HCT116 (cell line): ENCODE measurements around the gene ACBD4. TPM values are rescaled to one million over a fixed set of nuclear protein-coding genes. Genes with fewer than 3 reads are reported as not detected.
A peak's percentile ranks its signal among the peaks of the same experiment; 100 is the strongest.

ENCODE experiments used
- ATAC-seq: fragments of 200-7000 bp; cut with Tn5 transposase; 2 replicates; pipeline ENCODE4 v1.9.1; 2020; ENCODE audit warnings: mild to moderate bottlenecking, moderate library complexity
- BruUV-seq: library from RNA; stranded (reverse); fragments of 400-500 nt; replicated peaks from 2 replicates; lab custom pipeline; 2021; lab: Mats Ljungman, UMichigan
- CTCF ChIA-PET: fragments of 300-600 bp; sonication (Branson Sonifier 250); formaldehyde crosslinking; loops from one replicate; lab custom pipeline; 2021; ENCODE audit warnings: antibody characterized with exemption; lab: Charles Lee
- POLR2A ChIA-PET: fragments of 300-600, 350-600 bp; sonication (Branson Sonifier 250); formaldehyde crosslinking; loops from one replicate; lab custom pipeline; 2021; ENCODE audit warnings: antibody characterized with exemption; lab: Charles Lee
- RAD21 ChIA-PET, 2 experiments: fragments of 300-600 bp; sonication (Branson Sonifier 250); formaldehyde crosslinking; loops; one replicate each; lab custom pipeline; 2023; ENCODE audit warnings: low total read pairs in 2 of 2; ENCODE audit not compliant: uncharacterized antibody in 2 of 2, unreplicated experiment in 2 of 2, low non-redundant PET in 1 of 2; lab: Charles Lee
- DNase-seq: peaks from one replicate; pipeline ENCODE4 v3.0.0-alpha.2; 2010; ENCODE audit warnings: low read depth, low spot score
- H2AFZ ChIP-seq: fragments of 200-600 bp; shearing (Covaris generic), sonication (generic); 2 replicates; pipeline ENCODE4 v1.6.1; 2017; ENCODE audit warnings: low read depth, mixed run types, mixed read lengths, antibody characterized with exemption, low read length; ENCODE audit not compliant: poor library complexity, severe bottlenecking
- H3K27ac ChIP-seq: 2 replicates; pipeline ENCODE4 v1.5.1; 2012; ENCODE audit warnings: low read depth, low read length
- H3K27me3 ChIP-seq: fragments of 200-600 bp; sonication (generic); 2 replicates; pipeline ENCODE4 v1.6.1; 2016; ENCODE audit warnings: mixed run types, low read length, mixed read lengths; ENCODE audit not compliant: insufficient read depth
- H3K36me3 ChIP-seq, 2 experiments: fragments of 200-500 bp in 1 of 2; fragments of 200-600 bp in 1 of 2; sonication (Bioruptor generic) in 1 of 2; sonication (generic) in 1 of 2; 2 replicates each; pipeline versions ENCODE4 v1.5.1 to v1.6.1; 2014 to 2016; ENCODE audit warnings: low read length in 2 of 2, inconsistent platforms in 1 of 2, mixed read lengths in 1 of 2, mixed run types in 1 of 2; ENCODE audit not compliant: insufficient read depth in 2 of 2, control insufficient read depth in 1 of 2
- H3K4me1 ChIP-seq, 2 experiments: fragments of 200-600 bp in 1 of 2; sonication (generic) in 1 of 2; 2 replicates each; pipeline versions ENCODE4 v1.5.1 to v1.6.1; 2012 to 2017; ENCODE audit warnings: low read length in 2 of 2, inconsistent platforms in 1 of 2, mild to moderate bottlenecking in 1 of 2, mixed read lengths in 1 of 2, mixed run types in 1 of 2, moderate library complexity in 1 of 2; ENCODE audit not compliant: insufficient read depth in 2 of 2, control insufficient read depth in 1 of 2
- H3K4me2 ChIP-seq: fragments of 200-600 bp; sonication (generic); 2 replicates; pipeline ENCODE4 v1.6.1; 2017; ENCODE audit warnings: mixed run types, low read length, mixed read lengths
- H3K4me3 ChIP-seq, 2 experiments: fragments of 200-600 bp in 1 of 2; sonication (generic) in 1 of 2; replicated peaks in 1 of 2; 2 replicates each; pipeline ENCODE4 v1.5.1; 2011 to 2016; ENCODE audit warnings: low read length in 2 of 2, control low read depth in 1 of 2, low read depth in 1 of 2, mild to moderate bottlenecking in 1 of 2, mixed read lengths in 1 of 2, mixed run types in 1 of 2
- H3K79me2 ChIP-seq: fragments of 200-600 bp; sonication (generic); 2 replicates; pipeline ENCODE4 v1.6.1; 2017; ENCODE audit warnings: mild to moderate bottlenecking, mixed run types, low read length, moderate library complexity, mixed read lengths; ENCODE audit not compliant: insufficient read depth
- H3K9ac ChIP-seq: fragments of 200-600 bp; sonication (generic); 2 replicates; pipeline ENCODE4 v1.6.1; 2016; ENCODE audit warnings: low read length, mixed read lengths
- H3K9me2 ChIP-seq: fragments of 200-600 bp; sonication (generic), shearing (Covaris generic); 2 replicates; pipeline ENCODE4 v1.6.1; 2017; ENCODE audit warnings: mixed run types, mild to moderate bottlenecking, moderate library complexity; ENCODE audit not compliant: insufficient read depth
- H3K9me3 ChIP-seq, 2 experiments: fragments of 200-500 bp in 1 of 2; fragments of 200-600 bp in 1 of 2; sonication (Bioruptor generic) in 1 of 2; sonication (generic) in 1 of 2; 2 replicates each; pipeline ENCODE4 v1.6.1; 2014 to 2017; ENCODE audit warnings: low read length in 2 of 2, mixed read lengths in 2 of 2, inconsistent platforms in 1 of 2, low read depth in 1 of 2, mild to moderate bottlenecking in 1 of 2, mixed run types in 1 of 2, moderate library complexity in 1 of 2; ENCODE audit not compliant: control insufficient read depth in 1 of 2, insufficient read depth in 1 of 2
- H4K20me1 ChIP-seq: fragments of 200-600 bp; sonication (generic), shearing (Covaris generic); 2 replicates; pipeline ENCODE4 v1.6.1; 2017; ENCODE audit warnings: mixed run types, mild to moderate bottlenecking, moderate library complexity; ENCODE audit not compliant: insufficient read depth
- CEBPB ChIP-seq: IDR thresholded peaks from 2 replicates; pipeline ENCODE4 v1.6.1; 2012; ENCODE audit warnings: low read depth
- EGR1 ChIP-seq: IDR thresholded peaks from 2 replicates; pipeline ENCODE4 v1.6.1; 2012; ENCODE audit warnings: low read depth
- EZH2 ChIP-seq: fragments of 200-600 bp; sonication (generic); IDR thresholded peaks from 2 replicates; pipeline ENCODE4 v1.6.1; 2017; ENCODE audit warnings: antibody characterized with exemption, mixed run types
- EZH2phosphoT487 ChIP-seq: fragments of 200-600 bp; IDR thresholded peaks from 2 replicates; pipeline ENCODE4 v1.6.1; 2018; ENCODE audit warnings: antibody characterized with exemption, borderline replicate concordance
- JUND ChIP-seq: IDR thresholded peaks from 2 replicates; pipeline ENCODE4 v1.6.1; 2012
- POLR2AphosphoS5 ChIP-seq: IDR thresholded peaks from 2 replicates; pipeline ENCODE4 v1.6.1; 2011; ENCODE audit warnings: mild to moderate bottlenecking, low read depth, low read length, moderate library complexity
- RAD21 ChIP-seq: IDR thresholded peaks from 2 replicates; pipeline ENCODE4 v1.6.1; 2012; ENCODE audit warnings: low read depth, mild to moderate bottlenecking
- SIN3A ChIP-seq: IDR thresholded peaks from 2 replicates; pipeline ENCODE4 v1.6.1; 2012; ENCODE audit warnings: low read depth
- SP1 ChIP-seq: IDR thresholded peaks from 2 replicates; pipeline ENCODE4 v1.6.1; 2012; ENCODE audit warnings: low read depth
- TCF7L2 ChIP-seq: IDR thresholded peaks from 2 replicates; pipeline ENCODE4 v1.7.0; 2011; ENCODE audit warnings: borderline replicate concordance, inconsistent platforms; ENCODE audit not compliant: insufficient read depth, insufficient read length; ENCODE audit errors: extremely low read depth
- ZFX ChIP-seq: fragments of 450-650 bp; IDR thresholded peaks from 2 replicates; pipeline ENCODE4 v1.6.1; 2017
- ZNF274 ChIP-seq: fragments of 200-500 bp; sonication (Bioruptor generic); IDR thresholded peaks from 2 replicates; pipeline ENCODE4 v1.6.1; 2014; ENCODE audit warnings: mild to moderate bottlenecking, low read depth, low read length, inconsistent platforms
- intact Hi-C: fragments of 100-400 bp; cut with micrococcal nuclease; formaldehyde crosslinking; loops from 2 replicates; pipeline ENCODE4 v1.10.0; 2022
- total RNA-seq: library from RNA; stranded (reverse); gene quantifications from one replicate; pipeline ENCODE4 v1.2.1, GENCODE V29; 2021; ENCODE audit not compliant: unreplicated experiment
- TF ChIP-seq, protein P1 (sequence below): IDR thresholded peaks from 2 replicates; pipeline ENCODE4 v1.6.1; 2011; ENCODE audit warnings: mild to moderate bottlenecking, low read length, moderate library complexity; ENCODE audit not compliant: insufficient replicate concordance; ENCODE audit errors: extremely low read depth
- TF ChIP-seq, protein P2 (sequence below): IDR thresholded peaks from 2 replicates; pipeline ENCODE4 v1.6.1; 2012; ENCODE audit warnings: low read depth
- TF ChIP-seq, protein P3 (sequence below): IDR thresholded peaks from 2 replicates; pipeline ENCODE4 v1.6.1; 2012
- TF ChIP-seq, protein P4 (sequence below), 3 experiments: fragments of 200-600 bp in 1 of 3; sonication (generic) in 1 of 3; IDR thresholded peaks in 2 of 3; conservative IDR thresholded peaks in 1 of 3; 2 replicates each; pipeline ENCODE4 v1.5.1; 2012 to 2017; ENCODE audit warnings: low read depth in 2 of 3, low read length in 2 of 3, antibody characterized with exemption in 1 of 3, borderline replicate concordance in 1 of 3, control low read depth in 1 of 3, mild to moderate bottlenecking in 1 of 3, mixed read lengths in 1 of 3, mixed run types in 1 of 3, moderate library complexity in 1 of 3; ENCODE audit not compliant: insufficient read depth in 1 of 3

Gene ACBD4
- total RNA-seq, 1 experiment from 2014 or later: 13.6 TPM

DNA sequence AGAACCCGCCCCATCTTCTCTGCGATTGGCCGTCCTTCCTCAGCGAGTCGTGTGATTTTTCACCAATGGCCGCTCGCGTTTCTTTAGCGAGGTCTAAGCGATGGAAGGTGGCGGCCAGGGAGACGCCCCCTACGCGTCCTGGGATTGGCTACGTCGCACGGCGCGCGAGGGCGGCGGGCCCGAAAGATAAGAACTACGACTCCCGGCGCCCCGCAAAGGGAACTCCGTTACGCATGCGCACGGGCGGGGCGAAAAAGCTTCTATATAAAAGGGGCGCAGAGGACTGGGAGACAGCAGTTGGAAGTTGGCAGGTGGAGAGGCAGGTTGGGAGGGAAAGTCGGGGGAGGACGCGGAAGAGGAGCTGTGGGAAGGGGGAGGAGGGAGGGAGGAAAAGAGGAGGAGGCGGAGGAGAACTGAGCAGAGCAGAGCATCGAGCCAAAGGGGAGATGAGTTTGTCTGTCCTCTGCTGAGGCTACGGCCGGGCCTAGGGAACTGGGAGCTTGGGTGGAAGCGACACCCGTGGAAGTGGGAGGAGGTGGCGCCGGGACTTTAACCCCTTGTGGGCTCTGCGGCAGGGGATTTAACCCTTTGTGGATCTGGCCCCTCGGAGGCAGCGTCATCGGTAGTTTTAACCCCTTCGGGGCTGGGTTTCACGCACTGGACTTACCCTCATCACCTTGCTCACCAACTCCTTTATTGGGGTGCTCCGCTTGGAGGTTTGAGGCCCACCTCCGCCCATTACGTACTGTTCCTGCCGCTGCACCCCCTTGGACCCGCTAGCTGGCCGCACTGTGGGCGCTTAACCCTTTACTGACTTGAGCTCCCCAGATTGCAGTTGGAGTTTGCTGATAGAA lies 12.9 kb downstream of the ACBD4 start, which contains the start of gene HEXIM1:
HEXIM1 (plus strand) TSS at position 293 of the 854 bp plus-strand sequence. CDS start 716 bp downstream, outside the sequence.
- CTCF ChIA-PET: interaction anchor here (0.7 to 10.2 kb wide), 15 partner anchors 9 to 228 kb away, joined by 3 to 131 read pairs (median 3); partner anchors contain the start of genes ACBD4 and HEXIM2
- peaks cover 14% of the 10 kb centered on the region; the same call in 1 of the 2 replicates for H4K20me1 ChIP-seq
- BruUV-seq: TSS peak; percentile 84
- no peaks in the 10 kb centered on the region for H3K27me3 ChIP-seq
- peak within 1 kb of the TSS; percentile 11 for H2AFZ ChIP-seq
- H3K4me3 ChIP-seq: peak within 1 kb of the TSS; percentile 95 to 96
- RAD21 ChIA-PET: interaction anchor here (0.7 to 3.2 kb wide), 6 partner anchors 13 to 49 kb away, joined by 3 to 20 read pairs (median 6); partner anchors contain the start of genes ACBD4 (in 1 of the 2) and HEXIM2 (in 1 of the 2)
- H3K9me2 ChIP-seq: no peaks in the 10 kb centered on the region
- DNase-seq (peak; percentile 99), ATAC-seq (peak; percentile 82)
- H3K36me3 ChIP-seq: peaks cover 0 to 3% of the 10 kb centered on the region in 2 experiments; a peak in 1 of 4 replicates
- peaks cover 21 to 37% of the 10 kb centered on the region in 2 experiments for H3K4me1 ChIP-seq
- no peaks in the 10 kb centered on the region for H3K9me3 ChIP-seq
- peak within 1 kb of the TSS; percentile 98 for H3K9ac ChIP-seq
- peak within 1 kb of the TSS; percentile 92 for H3K4me2 ChIP-seq
- POLR2A ChIA-PET: interaction anchor here (0.6 to 7.3 kb wide), 42 partner anchors 9 to 633 kb away, joined by 3 to 258 read pairs (median 4); partner anchors contain the start of genes ACBD4, HEXIM2, NMT1 and PLCD3
- H3K79me2 ChIP-seq: peaks cover 34% of the 10 kb centered on the region
- H3K27ac ChIP-seq: peak within 1 kb of the TSS; percentile 94
- intact Hi-C loops: loop anchor here (1.0 to 5.0 kb wide), 3 partner anchors 24 to 279 kb away; no protein-coding TSS in a partner anchor
- TF ChIP-seq EZH2phosphoT487 (no peak), TCF7L2 (peak; percentile 12), SP1 (peak; percentile 89), CEBPB (no peak), ZNF274 (no peak), EGR1 (peak; percentile 75), EZH2 (no peak), SIN3A (peak; percentile 100), RAD21 (no peak), POLR2AphosphoS5 (peak; percentile 100), ZFX (no peak), JUND (peak; percentile 62; the same call in 1 of the 2 replicates)
- TF ChIP-seq, protein P1, sequence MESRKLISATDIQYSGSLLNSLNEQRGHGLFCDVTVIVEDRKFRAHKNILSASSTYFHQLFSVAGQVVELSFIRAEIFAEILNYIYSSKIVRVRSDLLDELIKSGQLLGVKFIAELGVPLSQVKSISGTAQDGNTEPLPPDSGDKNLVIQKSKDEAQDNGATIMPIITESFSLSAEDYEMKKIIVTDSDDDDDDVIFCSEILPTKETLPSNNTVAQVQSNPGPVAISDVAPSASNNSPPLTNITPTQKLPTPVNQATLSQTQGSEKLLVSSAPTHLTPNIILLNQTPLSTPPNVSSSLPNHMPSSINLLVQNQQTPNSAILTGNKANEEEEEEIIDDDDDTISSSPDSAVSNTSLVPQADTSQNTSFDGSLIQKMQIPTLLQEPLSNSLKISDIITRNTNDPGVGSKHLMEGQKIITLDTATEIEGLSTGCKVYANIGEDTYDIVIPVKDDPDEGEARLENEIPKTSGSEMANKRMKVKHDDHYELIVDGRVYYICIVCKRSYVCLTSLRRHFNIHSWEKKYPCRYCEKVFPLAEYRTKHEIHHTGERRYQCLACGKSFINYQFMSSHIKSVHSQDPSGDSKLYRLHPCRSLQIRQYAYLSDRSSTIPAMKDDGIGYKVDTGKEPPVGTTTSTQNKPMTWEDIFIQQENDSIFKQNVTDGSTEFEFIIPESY: peak; percentile 70
- TF ChIP-seq, protein P2, sequence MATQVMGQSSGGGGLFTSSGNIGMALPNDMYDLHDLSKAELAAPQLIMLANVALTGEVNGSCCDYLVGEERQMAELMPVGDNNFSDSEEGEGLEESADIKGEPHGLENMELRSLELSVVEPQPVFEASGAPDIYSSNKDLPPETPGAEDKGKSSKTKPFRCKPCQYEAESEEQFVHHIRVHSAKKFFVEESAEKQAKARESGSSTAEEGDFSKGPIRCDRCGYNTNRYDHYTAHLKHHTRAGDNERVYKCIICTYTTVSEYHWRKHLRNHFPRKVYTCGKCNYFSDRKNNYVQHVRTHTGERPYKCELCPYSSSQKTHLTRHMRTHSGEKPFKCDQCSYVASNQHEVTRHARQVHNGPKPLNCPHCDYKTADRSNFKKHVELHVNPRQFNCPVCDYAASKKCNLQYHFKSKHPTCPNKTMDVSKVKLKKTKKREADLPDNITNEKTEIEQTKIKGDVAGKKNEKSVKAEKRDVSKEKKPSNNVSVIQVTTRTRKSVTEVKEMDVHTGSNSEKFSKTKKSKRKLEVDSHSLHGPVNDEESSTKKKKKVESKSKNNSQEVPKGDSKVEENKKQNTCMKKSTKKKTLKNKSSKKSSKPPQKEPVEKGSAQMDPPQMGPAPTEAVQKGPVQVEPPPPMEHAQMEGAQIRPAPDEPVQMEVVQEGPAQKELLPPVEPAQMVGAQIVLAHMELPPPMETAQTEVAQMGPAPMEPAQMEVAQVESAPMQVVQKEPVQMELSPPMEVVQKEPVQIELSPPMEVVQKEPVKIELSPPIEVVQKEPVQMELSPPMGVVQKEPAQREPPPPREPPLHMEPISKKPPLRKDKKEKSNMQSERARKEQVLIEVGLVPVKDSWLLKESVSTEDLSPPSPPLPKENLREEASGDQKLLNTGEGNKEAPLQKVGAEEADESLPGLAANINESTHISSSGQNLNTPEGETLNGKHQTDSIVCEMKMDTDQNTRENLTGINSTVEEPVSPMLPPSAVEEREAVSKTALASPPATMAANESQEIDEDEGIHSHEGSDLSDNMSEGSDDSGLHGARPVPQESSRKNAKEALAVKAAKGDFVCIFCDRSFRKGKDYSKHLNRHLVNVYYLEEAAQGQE: no peak
- TF ChIP-seq, protein P3, sequence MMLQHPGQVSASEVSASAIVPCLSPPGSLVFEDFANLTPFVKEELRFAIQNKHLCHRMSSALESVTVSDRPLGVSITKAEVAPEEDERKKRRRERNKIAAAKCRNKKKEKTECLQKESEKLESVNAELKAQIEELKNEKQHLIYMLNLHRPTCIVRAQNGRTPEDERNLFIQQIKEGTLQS: no peak
- TF ChIP-seq, protein P4, sequence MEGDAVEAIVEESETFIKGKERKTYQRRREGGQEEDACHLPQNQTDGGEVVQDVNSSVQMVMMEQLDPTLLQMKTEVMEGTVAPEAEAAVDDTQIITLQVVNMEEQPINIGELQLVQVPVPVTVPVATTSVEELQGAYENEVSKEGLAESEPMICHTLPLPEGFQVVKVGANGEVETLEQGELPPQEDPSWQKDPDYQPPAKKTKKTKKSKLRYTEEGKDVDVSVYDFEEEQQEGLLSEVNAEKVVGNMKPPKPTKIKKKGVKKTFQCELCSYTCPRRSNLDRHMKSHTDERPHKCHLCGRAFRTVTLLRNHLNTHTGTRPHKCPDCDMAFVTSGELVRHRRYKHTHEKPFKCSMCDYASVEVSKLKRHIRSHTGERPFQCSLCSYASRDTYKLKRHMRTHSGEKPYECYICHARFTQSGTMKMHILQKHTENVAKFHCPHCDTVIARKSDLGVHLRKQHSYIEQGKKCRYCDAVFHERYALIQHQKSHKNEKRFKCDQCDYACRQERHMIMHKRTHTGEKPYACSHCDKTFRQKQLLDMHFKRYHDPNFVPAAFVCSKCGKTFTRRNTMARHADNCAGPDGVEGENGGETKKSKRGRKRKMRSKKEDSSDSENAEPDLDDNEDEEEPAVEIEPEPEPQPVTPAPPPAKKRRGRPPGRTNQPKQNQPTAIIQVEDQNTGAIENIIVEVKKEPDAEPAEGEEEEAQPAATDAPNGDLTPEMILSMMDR (IDR thresholded peaks at IDR 0.05 in 2 of 3, conservative IDR thresholded peaks at IDR 0.05 in 1 of 3; ENCODE audit: borderline replicate concordance in 1 of 3, insufficient read depth in 1 of 3, low read depth in 2 of 3, low read length in 2 of 3): no peak
